ENCODE results near the gene CDKL4.
"Not testable (repeated sequence)": the region's sequence is repeated elsewhere in the genome, so short reads cannot be mapped to it uniquely, and the experiment has no call there.

Gene CDKL4

GRCh38 chr2:39243469-39244123, at the start of gene CDKL4:
Gene CDKL4 (minus strand): TSS chr2:39243970.
- no peak for DNase-seq

- no peak for DNase-seq
Measured at GRCh38 chr2:39290433-39290832, 46.7 kb upstream of the CDKL4 start.

- no peak for DNase-seq
Measured at GRCh38 chr2:39289609-39290008, 45.8 kb upstream of the CDKL4 start.

- no peak for DNase-seq
Measured at GRCh38 chr2:39283561-39283960, 39.8 kb upstream of the CDKL4 start.

- DNase-seq: no peak
Measured at GRCh38 chr2:39281391-39281790, 37.6 kb upstream of the CDKL4 start.

GRCh38 chr2:39275016-39275415, 31.2 kb upstream of the CDKL4 start:
- DNase-seq: no peak

- no peak for DNase-seq
Measured at GRCh38 chr2:39269941-39270340, 26.2 kb upstream of the CDKL4 start.

- DNase-seq: no peak
Measured at GRCh38 chr2:39266916-39267434, 23.2 kb upstream of the CDKL4 start.

GRCh38 chr2:39266139-39266805, 22.5 kb upstream of the CDKL4 start:
- no peak for DNase-seq

- no peak for DNase-seq
Measured at GRCh38 chr2:39265315-39265714, 21.5 kb upstream of the CDKL4 start.

GRCh38 chr2:39264733-39265132, 21.0 kb upstream of the CDKL4 start:
- peak; percentile 8 for DNase-seq

- DNase-seq: no peak
Measured at GRCh38 chr2:39260087-39260486, 16.3 kb upstream of the CDKL4 start.

GRCh38 chr2:39256040-39256439, 12.3 kb upstream of the CDKL4 start:
- no peak for DNase-seq

- DNase-seq: no peak
Measured at GRCh38 chr2:39252888-39253518, 9.2 kb upstream of the CDKL4 start.

GRCh38 chr2:39247512-39248043, 3.8 kb upstream of the CDKL4 start:
- no peak for DNase-seq

GRCh38 chr2:39246382-39246980, 2.7 kb upstream of the CDKL4 start:
- DNase-seq: no peak

- DNase-seq: not testable (repeated sequence)
Measured at GRCh38 chr2:39244963-39245625, 1.3 kb upstream of the CDKL4 start.

- DNase-seq: not testable (repeated sequence)
Measured at GRCh38 chr2:39244241-39244862, 582 bp upstream of the CDKL4 start.

GRCh38 chr2:39241588-39241987, 2.2 kb downstream of the CDKL4 start:
- no peak for DNase-seq

GRCh38 chr2:39240758-39241157, 3.0 kb downstream of the CDKL4 start:
- DNase-seq: no peak

GRCh38 chr2:39234754-39235153, 9.0 kb downstream of the CDKL4 start:
- DNase-seq: no peak

GRCh38 chr2:39232141-39232540, 11.6 kb downstream of the CDKL4 start:
- DNase-seq: no peak
